ENCODE data around the gene UVRAG.

UVRAG gene

GRCh38 chr11:76189682-76190081, 374.7 kb downstream of the UVRAG start:
- no peak for DNase-seq

- no peak for DNase-seq
Observed at GRCh38 chr11:76190376-76190775, 375.4 kb downstream of the UVRAG start.
